Endothelial cell of umbilical vein (primary cell): ENCODE results near the gene TPH2.

Source experiments
- CTCF ChIP-seq, 2 donors: IDR thresholded peaks; 1 replicate in 1 of 2; 2 replicates in 1 of 2; pipeline ENCODE4 v1.5.1; 2011; ENCODE audit warnings: low read length in 2 of 2, mild to moderate bottlenecking in 2 of 2, moderate library complexity in 2 of 2, control low read depth in 1 of 2, inconsistent platforms in 1 of 2, low read depth in 1 of 2; ENCODE audit not compliant: insufficient read depth in 1 of 2; ENCODE audit errors: extremely low read depth in 1 of 2
- POLR2A ChIP-seq: IDR thresholded peaks from 2 replicates; pipeline ENCODE4 v1.6.1; 2012; ENCODE audit warnings: low read depth, mild to moderate bottlenecking, control low read depth, low read length
- POLR2AphosphoS5 ChIP-seq: IDR thresholded peaks from 2 replicates; pipeline ENCODE4 v1.6.1; 2012; ENCODE audit warnings: low read depth, mild to moderate bottlenecking, control low read depth, low read length, moderate library complexity; ENCODE audit not compliant: insufficient read depth
- TF ChIP-seq, protein P1 (sequence below): IDR thresholded peaks from 2 replicates; pipeline ENCODE4 v1.6.1; 2011; ENCODE audit not compliant: insufficient read depth, insufficient read length

- peak; percentile 71 to 77 for TF ChIP-seq CTCF (IDR thresholded peaks at IDR 0.05; ENCODE audit: extremely low read depth in 1 of 2, insufficient read depth in 1 of 2, low read depth in 1 of 2, low read length in 2 of 2)
- TF ChIP-seq POLR2AphosphoS5 = no peak
- no peak for TF ChIP-seq POLR2A
- TF ChIP-seq, protein P1, sequence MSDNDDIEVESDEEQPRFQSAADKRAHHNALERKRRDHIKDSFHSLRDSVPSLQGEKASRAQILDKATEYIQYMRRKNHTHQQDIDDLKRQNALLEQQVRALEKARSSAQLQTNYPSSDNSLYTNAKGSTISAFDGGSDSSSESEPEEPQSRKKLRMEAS = no peak
These were observed at the start of gene TPH2 for GRCh38 chr12:71938728-71939385.
